Measurements from ENCODE around the gene SPTLC1. TPM values are rescaled to one million over a fixed set of nuclear protein-coding genes. Genes with fewer than 3 reads are reported as not detected.

The SPTLC1 gene
- polyA plus RNA-seq, 1 donor (not counting 4 experiments of a cell fraction or from before 2014, with no cell fraction given): 123 TPM

DNA sequence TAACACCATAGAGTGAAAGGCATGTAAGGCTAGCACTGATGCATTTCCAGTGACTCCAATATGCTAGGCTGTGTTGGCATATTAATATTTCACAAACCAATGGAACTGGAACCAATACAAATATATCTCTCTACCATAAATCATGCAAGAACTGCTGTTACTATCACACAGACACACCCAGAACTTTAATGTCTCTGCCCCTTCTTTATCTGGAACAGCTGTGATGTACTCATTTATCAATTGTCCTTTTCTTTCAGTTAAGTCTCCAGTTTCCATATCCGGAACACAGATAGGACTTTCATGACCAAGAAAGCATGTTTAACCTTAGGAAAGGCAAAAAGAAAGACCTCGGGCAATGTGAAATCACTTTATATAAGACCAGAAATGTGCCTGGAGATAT lies 70.3 kb downstream of the SPTLC1 start:
- H3K4me1 ChIP-seq (ENCODE audit: control insufficient read depth, extremely low read depth, insufficient read depth, low read length): no peaks in the 10 kb centered on the region
- H3K27ac ChIP-seq (ENCODE audit: control insufficient read depth, insufficient read depth, low read length): no peak overlapping the region
- H3K9ac ChIP-seq (ENCODE audit: control insufficient read depth, extremely low read depth, insufficient read depth, low read length): no peak overlapping the region
- peaks cover 28 to 43% of the 10 kb centered on the region in 2 experiments for H3K36me3 ChIP-seq (ENCODE audit: control insufficient read depth in 2 of 2, extremely low read depth in 1 of 2, insufficient read depth in 2 of 2, low read length in 2 of 2)
- H3K9me3 ChIP-seq (ENCODE audit: control insufficient read depth, low read depth, low read length): peaks cover 6% of the 10 kb centered on the region
- no peak overlapping the region for H3K4me2 ChIP-seq (ENCODE audit: control insufficient read depth, extremely low read depth, insufficient read depth, low read depth, low read length)
- H3K79me2 ChIP-seq (ENCODE audit: control insufficient read depth, insufficient read depth, low read length): no peaks in the 10 kb centered on the region
- no peak for TF ChIP-seq EZH2 (IDR thresholded peaks at IDR 0.05; ENCODE audit: low read length)
- TF ChIP-seq, protein P1, sequence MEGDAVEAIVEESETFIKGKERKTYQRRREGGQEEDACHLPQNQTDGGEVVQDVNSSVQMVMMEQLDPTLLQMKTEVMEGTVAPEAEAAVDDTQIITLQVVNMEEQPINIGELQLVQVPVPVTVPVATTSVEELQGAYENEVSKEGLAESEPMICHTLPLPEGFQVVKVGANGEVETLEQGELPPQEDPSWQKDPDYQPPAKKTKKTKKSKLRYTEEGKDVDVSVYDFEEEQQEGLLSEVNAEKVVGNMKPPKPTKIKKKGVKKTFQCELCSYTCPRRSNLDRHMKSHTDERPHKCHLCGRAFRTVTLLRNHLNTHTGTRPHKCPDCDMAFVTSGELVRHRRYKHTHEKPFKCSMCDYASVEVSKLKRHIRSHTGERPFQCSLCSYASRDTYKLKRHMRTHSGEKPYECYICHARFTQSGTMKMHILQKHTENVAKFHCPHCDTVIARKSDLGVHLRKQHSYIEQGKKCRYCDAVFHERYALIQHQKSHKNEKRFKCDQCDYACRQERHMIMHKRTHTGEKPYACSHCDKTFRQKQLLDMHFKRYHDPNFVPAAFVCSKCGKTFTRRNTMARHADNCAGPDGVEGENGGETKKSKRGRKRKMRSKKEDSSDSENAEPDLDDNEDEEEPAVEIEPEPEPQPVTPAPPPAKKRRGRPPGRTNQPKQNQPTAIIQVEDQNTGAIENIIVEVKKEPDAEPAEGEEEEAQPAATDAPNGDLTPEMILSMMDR (optimal IDR thresholded peaks at IDR 0.05 in 1 of 3, IDR thresholded peaks at IDR 0.05 in 1 of 3, conservative IDR thresholded peaks at IDR 0.05 in 1 of 3; ENCODE audit: extremely low read depth in 1 of 3, insufficient read depth in 2 of 3, low read length in 3 of 3): no peak
- DNase-seq (ENCODE audit: low read depth, low spot score): no peak
- H4K20me1 ChIP-seq (ENCODE audit: control insufficient read depth, extremely low read depth, insufficient read depth, low read length): no peaks in the 10 kb centered on the region
- no peak for FAIRE-seq
- H2AFZ ChIP-seq (ENCODE audit: control insufficient read depth, low read length): no peak overlapping the region
- no peaks in the 10 kb centered on the region for H3K9me1 ChIP-seq (ENCODE audit: control insufficient read depth, extremely low read depth, insufficient read depth, low read length)
- H3K4me3 ChIP-seq (ENCODE audit: control insufficient read depth in 2 of 3, extremely low read depth in 1 of 3, insufficient read depth in 2 of 3, low read depth in 1 of 3, low read length in 3 of 3): no peak overlapping the region
- no peaks in the 10 kb centered on the region for H3K27me3 ChIP-seq (ENCODE audit: control insufficient read depth, extremely low read depth, insufficient read depth, low read length)
- dilution Hi-C loops (cut with MboI; ENCODE audit: extremely low pct_ligation_motif_present, low sequenced_read_pairs): no loop called here

DNA sequence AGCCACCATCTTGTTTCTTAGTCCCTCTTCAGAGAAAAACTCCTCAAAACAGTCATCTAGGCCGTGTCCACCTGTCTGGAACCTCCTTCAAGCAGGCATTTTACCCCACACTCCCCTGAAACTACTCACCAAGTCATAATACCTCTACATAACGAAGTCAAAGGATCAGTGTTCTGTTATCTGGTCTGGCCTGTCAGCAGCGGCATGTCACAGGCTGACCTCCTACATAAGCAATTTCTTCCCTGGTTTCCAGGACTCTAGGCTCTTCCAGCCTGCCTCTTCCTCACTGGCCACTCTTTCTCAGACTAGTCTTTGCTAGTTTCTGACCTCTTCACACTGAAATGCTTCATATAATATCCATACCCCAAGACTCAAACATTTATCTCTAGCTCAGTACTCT lies 72.2 kb downstream of the SPTLC1 start:
- dilution Hi-C loops (cut with MboI; ENCODE audit: extremely low pct_ligation_motif_present, low sequenced_read_pairs): no loop called here
- Histone ChIP-seq H3K4me3 (ENCODE audit: control insufficient read depth in 2 of 3, extremely low read depth in 1 of 3, insufficient read depth in 2 of 3, low read depth in 1 of 3, low read length in 3 of 3) (no peak overlapping the region), H3K9me1 (ENCODE audit: control insufficient read depth, extremely low read depth, insufficient read depth, low read length) (no peaks in the 10 kb centered on the region), H3K27ac (ENCODE audit: control insufficient read depth, insufficient read depth, low read length) (no peak overlapping the region), H3K27me3 (ENCODE audit: control insufficient read depth, extremely low read depth, insufficient read depth, low read length) (no peaks in the 10 kb centered on the region), H3K79me2 (ENCODE audit: control insufficient read depth, insufficient read depth, low read length) (no peaks in the 10 kb centered on the region), H3K36me3 (ENCODE audit: control insufficient read depth in 2 of 2, extremely low read depth in 1 of 2, insufficient read depth in 2 of 2, low read length in 2 of 2) (peaks cover 26 to 37% of the 10 kb centered on the region in 2 experiments), H3K4me1 (ENCODE audit: control insufficient read depth, extremely low read depth, insufficient read depth, low read length) (no peaks in the 10 kb centered on the region), H3K4me2 (ENCODE audit: control insufficient read depth, extremely low read depth, insufficient read depth, low read depth, low read length) (no peak overlapping the region), H3K9ac (ENCODE audit: control insufficient read depth, extremely low read depth, insufficient read depth, low read length) (no peak overlapping the region), H2AFZ (ENCODE audit: control insufficient read depth, low read length) (no peak overlapping the region), H3K9me3 (ENCODE audit: control insufficient read depth, low read depth, low read length) (peaks cover 6% of the 10 kb centered on the region), H4K20me1 (ENCODE audit: control insufficient read depth, extremely low read depth, insufficient read depth, low read length) (no peaks in the 10 kb centered on the region)
- TF ChIP-seq, protein P1 (optimal IDR thresholded peaks at IDR 0.05 in 1 of 3, IDR thresholded peaks at IDR 0.05 in 1 of 3, conservative IDR thresholded peaks at IDR 0.05 in 1 of 3; ENCODE audit: extremely low read depth in 1 of 3, insufficient read depth in 2 of 3, low read length in 3 of 3): no peak
- TF ChIP-seq EZH2 (IDR thresholded peaks at IDR 0.05; ENCODE audit: low read length): no peak
- no peak for FAIRE-seq
- no peak for DNase-seq (ENCODE audit: low read depth, low spot score)
